GM19463 (cell line): ENCODE results near the gene LHCGR.
A peak's percentile ranks its signal among the peaks of the same experiment; 100 is the strongest.
"Not testable (repeated sequence)": the region's sequence is repeated elsewhere in the genome, so short reads cannot be mapped to it uniquely, and the experiment has no call there.

Source experiments
- ATAC-seq: cut with Tn5 transposase; IDR thresholded peaks from one replicate; pipeline ENCODE4 v1.9.1; 2021; ENCODE audit warnings: mild to moderate bottlenecking, moderate library complexity; ENCODE audit not compliant: unreplicated experiment

LHCGR gene

DNA sequence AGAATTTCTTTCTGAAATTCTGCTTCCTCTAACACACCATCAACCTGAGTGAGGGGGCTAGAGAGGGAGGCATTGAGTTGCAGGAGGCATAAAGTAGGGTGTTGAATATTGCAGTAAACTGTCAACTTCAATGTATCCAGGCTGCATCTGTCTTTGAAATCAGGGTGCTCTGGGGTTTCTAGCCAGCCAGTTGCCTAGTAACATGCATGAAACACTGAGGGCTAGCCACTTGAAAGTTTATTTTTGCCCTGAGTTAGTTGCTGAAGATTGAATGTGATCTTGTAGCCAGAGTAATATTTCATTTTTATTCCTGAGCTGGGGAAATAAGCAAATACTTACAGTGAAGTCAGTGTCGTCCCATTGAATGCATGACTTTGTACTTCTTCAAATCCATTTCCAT lies 41.9 kb downstream of the LHCGR start:
- no peak for ATAC-seq

DNA sequence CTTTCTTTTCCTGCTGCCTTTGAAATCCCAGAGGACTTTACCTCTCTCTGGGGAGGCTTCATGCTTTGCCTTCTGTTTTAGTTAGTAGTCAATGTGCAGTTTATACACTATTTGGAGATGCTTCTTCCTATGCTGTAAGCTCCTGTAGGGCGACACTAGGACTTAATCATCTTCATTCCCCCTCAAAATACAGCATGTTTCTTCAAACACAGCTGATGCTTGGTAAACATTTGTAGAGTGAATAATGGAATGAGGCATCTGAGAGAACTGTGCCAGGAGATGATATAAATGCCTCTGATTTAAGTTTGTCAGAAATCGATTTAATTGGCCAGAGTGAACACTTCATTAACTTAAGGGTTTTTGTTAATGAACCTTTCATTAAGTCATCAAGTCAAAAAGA lies 43.4 kb downstream of the LHCGR start:
- ATAC-seq, result no peak

DNA sequence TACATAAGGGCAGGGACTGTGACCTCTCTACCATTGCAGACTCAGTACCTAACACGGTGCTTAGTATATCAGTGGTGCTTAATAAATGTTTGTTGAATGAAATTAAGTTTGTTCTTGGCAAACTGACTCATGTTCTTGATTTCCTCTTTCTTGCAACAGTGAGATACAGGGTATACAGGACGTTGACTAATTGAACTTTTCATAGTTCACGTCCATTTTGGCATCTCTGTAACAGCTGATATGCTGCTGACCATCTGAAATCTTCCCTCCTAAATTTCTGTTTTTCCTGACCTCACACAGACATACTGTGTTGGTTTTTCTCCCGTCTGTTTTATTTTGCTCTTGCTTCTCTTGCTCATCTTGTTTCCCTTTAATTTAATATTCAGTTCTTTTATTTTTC lies 44.2 kb downstream of the LHCGR start:
- no peak for ATAC-seq

DNA sequence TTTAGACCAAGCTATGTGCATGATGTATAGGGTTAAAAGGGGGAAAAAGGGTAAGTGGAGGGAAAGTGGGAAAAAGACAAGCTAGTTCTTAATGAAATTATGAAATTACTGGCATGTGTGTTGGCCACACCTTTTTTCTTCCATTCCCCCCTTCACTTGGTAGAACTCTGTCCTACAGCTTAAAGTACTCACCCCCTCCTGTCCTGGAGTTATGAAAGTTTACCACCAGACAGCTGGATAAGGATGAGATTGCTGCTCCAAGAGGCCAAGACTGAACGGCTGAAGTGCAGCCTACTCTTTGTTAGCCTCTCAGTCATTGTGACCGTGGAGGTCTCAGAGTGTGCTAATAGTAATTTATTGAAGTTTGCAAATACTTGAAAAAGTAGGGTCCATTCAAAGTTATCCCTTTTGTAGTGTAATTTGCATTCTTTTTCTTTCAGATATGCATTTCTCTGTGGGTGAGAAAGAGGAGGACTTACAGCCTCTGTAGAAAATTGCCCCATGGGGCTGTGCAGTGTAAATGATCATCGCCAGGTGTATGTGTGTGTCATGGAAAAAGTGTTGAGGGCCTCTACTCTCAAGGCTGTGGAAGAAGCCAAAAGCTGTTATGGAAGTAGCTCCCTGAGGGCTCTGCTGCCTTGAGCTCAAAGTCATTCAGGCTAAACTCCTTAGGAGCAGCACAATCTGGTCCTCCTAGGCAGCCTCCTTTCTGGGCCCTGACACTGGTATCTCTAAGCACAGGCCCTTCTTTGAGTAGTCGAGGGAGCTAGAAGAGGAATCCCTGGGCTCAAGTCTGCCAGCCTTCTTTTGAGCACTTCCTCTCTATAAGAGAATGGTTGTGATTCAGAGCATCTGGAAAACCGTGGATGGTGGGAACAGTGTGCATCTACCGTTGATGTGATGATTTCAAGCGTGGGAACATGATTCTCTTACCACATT lies 46.2 kb downstream of the LHCGR start:
- ATAC-seq, result no peak

DNA sequence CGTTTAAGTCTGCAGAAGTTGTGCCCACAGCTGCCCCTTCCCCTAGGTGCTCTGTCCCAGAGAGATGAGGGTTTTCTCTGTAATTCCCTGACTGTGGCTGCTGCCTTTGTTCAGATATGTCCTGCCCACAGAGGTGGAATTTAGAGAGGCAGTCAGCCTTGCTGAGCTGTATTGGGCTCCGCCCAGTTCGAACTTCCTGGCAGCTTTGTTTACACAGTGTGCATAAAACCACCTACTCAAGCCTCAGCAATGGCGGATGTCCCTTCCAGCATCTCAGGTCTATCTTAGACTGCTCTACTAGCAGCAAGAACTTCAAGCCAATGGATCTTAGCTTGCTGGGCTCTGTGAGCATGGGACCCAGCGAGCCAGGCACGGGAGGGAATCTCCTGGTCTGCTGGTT lies 48.1 kb downstream of the LHCGR start:
- no peak for ATAC-seq

DNA sequence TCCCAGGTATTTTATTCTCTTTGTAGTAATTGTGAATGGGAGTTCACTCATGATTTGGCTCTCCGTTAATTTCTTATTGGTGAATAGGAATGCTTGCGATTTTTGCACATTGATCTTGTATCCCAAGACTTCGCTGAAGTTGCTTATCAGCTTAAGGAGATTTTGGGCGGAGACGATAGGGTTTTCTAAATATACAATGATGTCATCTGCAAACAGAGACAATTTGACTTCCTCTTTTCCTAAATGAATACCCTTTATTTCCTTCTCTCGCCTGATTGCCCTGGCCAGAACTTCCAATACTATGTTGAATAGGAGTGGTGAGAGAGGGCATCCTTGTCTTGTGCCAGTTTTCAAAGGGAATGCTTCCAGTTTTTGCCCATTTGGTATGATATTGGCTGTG lies 51.9 kb downstream of the LHCGR start:
- not testable (repeated sequence) for ATAC-seq

DNA sequence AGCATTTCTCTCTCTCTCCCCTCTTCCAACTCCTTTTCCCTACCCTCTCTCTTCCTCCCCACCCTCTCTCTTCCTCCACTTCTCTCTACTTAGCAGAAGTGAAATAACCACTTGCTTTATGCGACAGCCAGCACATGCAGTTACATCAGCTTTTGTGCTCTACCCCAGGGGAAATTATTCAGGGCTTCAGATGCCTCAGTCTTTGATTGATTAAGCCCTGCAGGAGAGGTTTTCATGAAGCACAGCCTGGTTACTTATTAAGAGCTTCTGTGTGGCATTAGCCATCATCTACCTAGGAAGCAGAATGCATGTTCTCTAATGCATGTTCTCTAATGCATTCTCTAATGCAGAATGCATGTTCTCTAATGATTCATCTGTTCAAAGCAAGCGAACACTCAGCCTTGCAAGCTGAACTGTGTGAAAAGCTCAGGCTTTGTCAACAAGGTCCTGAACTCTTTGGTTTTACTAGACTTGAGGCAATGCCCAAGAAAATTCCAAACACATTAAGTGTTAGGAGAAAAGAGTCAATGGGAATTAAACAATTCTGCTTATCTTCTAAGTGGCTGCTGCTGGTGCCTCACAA lies 56.1 kb downstream of the LHCGR start:
- ATAC-seq, result no peak

DNA sequence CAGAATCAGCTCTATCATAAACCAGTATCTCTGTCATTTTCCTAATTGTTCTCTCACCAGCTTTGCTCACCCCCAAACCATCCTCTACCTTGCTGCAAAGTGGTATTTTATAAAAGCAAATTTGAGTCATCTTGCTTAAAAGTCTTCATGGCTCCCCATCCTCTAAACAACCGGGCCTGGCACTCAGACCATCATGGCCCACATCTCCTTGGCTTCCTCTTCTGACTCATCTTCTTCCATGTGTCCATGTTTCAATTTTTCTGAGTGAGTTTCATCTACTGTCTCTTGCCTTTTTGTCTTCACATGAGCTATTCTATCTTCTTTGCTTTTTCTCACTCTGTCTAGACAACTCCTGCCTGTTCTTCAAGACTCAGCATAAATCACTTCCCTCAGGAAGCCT lies 58.6 kb downstream of the LHCGR start:
- no peak for ATAC-seq

DNA sequence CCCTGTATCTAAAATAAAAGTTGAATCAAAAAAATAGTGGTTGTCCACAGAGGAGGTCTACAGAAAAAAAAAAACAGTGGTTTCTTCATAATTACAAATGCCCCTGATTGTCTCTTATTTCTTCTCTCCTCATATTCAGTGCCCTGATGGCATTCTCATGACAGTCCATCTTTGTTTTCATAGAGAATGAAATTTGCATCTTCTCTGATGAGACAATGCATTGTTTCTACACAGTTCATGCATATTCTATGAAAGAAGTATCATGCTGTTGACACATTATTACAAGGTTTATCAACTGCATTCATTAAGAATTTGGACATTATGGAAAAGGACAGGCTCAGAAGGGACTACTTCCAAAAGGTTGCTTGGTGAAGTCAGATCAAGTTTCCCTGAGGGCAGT lies 59.5 kb downstream of the LHCGR start:
- no peak for ATAC-seq

DNA sequence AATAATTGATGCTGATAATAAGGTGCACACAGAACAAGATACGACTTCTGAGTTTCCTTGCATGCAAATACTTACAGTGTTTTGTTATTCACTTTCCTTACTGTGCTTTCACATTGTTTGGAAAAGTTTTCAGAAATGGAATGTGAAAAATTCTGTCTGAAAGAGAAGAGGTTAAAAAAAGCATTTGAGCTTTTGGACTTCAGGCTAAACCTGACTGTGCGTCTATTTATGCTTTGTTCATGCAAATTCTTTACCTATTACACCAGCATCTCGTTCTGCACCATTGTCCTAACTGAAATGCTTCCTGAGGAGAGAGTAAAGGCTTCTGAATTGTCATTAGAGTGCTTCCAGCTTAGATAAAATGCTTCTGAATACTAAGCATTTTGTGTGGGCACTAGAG lies 61.4 kb downstream of the LHCGR start:
- no peak for ATAC-seq

DNA sequence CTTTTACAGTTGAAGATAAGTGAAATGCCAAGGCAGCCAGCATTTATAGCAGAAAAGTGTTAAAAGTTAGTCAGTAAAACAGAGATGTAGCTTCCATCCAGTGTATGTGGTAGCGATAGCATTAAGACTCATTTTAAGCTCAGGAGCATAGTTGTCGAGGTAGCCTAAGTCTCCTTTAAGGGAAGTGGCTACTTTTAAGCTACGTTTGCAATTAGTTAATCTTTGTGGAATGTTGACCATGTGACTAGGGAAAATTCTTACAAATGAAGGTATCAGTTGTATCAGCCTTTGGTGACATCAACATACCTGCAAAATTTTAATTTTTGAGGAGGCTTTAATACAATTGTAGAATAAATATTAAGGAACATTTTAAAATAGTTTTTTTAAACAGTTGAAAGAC lies 61.9 kb downstream of the LHCGR start:
- no peak for ATAC-seq

DNA sequence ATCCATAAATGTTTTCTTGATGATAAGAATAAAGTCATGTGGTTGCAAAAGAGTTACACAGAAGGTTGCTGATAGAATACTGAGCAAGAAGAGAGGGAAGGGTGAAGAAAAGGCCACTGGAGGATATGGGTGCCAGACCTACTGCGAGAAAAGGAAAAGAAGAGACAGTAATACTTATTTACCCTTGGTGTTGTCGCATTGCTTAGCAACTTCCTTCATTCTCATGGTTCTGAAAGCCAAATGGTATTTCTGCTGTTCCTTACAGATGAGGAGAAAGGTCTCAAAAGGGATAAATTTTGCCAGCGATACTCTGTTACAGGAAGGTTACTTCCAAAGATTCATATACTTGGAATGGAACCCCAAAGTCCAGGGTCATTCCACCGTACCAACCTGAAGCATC lies 62.5 kb downstream of the LHCGR start:
- ATAC-seq, result no peak

DNA sequence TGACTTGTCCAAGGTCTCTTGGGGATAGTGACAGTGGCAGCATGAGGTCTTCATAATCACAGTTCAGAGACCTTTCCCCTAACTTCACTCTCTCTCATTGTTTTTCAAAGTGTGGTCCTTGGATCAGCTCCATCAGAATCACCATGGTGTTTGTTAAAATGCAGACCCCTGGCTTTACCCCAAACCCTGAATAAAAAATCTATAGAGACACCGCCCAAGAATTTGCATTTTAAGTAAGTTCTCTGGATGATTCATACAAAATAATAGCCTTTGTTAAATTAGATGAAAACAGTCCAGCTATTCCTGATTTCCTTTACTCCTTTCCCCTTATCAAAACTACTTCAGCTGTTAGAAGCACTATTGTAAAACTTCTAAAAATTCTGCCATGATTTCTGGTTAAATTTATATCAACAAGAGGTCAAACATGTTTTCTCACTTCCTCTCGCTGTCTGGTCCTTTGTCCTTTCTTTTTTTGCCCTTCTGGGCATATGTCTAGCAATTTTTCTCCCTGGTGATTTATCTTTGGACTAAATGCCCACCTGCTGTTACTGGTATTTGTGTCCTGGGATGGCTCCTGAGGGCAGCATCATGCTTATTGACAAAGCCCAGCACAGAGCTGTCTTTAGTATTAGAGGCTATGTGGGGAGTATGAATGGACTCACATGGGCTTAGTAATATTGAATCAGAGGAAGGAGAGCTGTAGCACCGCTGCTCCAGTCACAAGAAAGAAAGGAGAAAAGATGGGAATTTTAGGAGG lies 63.4 kb downstream of the LHCGR start:
- ATAC-seq, result no peak

DNA sequence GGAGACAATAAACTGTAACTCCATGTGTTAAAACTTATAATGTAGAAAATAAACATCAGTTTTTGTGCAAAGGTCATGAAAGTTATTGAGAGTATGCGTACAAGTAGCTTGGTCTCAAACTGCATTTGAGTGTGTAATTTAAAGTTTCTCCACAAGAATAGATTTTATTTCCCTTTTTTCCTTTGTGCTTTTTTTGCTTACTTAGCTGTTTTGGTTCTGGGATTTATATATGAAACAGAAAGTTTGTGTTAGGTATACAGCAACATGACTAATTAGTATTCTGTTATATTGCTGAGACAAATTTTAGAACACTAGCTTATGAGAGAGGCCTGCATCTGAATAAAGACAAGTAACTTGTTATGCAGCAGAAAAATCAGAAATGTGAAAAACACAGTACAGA lies 70.4 kb downstream of the LHCGR start:
- no peak for ATAC-seq

DNA sequence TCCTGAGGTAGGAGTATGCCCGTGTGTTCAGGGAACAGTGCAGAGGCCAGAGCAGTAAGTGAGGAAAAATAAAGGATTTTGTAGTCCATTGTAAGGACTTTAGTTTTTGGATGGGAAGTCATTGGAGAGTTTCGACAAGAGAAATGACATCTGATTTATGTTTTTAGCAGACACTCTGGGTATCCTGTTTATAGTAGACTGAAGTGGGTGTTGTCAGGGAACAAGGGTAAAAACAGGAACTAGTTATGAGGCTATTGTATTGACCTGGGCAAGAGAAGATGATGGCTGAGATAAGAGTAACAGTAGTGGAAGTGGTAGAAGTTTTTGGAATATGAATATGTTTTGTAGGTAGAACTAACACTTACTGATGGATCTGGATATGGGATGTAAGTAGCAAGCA lies 78.1 kb downstream of the LHCGR start:
- no peak for ATAC-seq

DNA sequence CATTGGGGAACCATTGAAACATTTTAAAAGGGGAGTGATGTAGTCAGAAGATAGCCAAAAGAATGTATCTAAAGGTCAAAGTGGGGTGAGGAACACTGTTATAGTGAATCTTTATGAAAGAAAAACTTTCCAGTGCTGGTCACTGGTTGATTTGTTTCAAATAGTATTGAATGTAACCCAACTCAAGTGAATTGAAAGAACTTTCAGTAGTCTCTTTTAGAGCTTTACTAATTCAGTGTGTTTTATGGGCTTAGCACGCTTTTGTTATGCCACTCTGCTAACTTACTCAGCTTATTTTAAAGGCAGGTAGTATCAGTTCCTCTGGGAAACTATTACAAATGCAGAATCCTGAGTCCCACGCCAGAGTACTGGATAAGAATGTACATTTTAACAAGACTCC lies 80.6 kb downstream of the LHCGR start:
- peak; percentile 57 for ATAC-seq

DNA sequence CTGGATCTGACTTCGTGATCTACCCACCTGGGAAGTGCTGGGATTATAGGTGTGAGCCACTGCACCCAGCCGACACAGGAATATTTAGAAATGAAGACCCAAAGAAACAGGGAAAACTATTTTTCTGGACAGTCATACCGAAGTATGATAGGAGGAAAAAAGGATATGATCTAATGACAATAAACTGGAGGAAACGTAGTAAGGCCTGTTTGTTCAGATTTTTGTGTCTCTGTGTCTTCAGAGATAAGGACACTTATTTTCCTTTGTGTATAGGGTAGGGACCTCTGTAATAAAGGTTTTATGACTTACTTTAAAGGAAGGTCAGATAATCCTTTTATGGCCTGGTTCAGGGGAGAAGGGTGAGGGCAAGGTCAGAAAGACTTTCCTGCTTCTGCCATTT lies 81.9 kb downstream of the LHCGR start:
- ATAC-seq, result no peak

DNA sequence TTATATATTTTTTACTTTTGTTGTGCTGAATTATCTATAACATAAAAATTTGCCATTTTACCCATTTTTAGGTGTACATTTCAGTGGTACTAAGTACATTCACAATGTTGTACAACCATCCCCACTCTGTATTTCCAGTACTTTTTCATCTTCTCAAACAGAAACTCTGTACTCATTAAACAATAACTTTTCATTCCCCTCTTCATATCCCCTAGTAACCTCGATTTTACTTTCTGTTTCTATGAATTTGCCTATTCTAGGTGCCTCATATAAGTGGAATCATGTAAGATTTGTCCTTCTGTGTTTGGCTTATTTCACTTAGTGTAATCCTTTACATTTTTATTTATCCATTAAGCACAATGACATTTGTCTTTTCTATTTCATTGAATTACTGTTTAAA lies 86.5 kb downstream of the LHCGR start:
- ATAC-seq, result peak; percentile 93

DNA sequence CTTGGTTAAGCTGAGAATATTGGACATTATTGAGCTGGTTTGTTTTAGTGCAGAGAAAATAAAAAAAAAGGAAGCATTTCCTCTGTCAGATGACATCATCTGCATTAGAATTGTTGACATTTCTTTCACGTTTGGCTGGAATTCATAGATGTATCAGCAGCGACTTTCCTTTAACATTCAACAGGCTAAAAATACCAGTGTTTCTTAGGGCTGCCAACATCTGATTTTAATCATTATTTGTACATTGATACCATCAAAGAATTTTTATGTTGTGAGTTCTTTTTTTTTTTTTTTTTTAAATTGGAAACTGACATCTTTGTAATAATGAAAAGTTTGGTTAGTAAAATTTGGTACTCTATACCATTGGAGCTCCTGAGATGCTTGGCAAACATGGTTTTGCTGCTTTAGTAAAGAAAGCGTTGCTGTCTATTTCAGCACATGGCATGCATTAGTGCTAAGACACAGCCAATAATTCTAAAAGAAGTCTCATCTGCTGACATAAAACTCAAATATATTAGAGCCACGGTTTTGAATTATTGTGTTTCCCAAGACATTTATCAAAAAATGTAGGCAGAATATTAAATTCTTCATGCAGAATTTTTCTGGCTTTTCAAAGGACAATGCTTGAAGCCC lies 104.2 kb downstream of the LHCGR start:
- ATAC-seq, result no peak

DNA sequence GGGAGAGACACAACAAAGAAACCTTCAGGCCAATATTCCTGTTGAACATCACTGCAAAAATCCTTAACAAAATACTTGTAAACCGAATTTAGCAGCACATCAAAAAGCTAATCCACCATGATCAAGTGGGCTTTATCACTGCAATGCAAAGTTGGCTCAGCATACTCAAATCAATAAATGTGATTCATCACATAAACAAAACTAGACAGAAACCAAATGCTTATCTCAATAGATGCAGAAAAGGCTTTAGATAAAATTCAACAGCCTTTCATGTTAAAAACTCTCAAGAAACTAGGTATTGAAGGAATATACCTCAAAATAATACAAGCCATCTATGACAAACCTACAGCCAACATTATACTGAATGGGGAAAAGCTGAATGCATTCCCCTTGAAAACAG lies 117.3 kb downstream of the LHCGR start:
- ATAC-seq, result no peak
